ENCODE results near the gene SGMS2. TPM values are rescaled to one million over a fixed set of nuclear protein-coding genes. Genes with fewer than 3 reads are reported as not detected.

The SGMS2 gene
- total and polyA plus RNA-seq, 2 of the 4 experiments (the other 2 are of a cell fraction), result 13.4 to 37.5 TPM

DNA sequence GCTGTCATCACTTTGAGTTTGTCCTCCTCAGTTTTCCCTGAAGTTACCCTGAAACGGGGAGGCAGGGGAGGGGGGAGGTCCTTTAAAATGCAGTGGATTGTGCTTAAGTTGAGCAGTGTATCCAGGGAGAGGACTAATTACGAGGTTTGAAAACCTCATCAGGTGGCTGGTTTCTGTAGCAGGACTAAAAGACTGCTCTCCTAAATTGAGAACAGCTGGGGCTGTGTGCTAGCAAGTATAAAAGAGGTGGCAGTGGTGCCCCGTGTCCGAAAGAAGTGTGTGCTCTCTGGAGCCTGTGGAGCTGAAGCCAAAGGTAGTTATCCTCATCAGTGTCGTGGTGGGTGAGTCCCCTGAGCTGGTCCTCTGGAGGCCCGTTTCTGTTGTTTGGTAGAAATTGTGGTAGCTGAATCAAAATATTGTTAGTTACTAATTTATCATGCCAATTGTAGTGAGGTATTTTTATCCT is 69.4 kb downstream of the SGMS2 start:
- CTCF ChIA-PET, result interaction anchor here (0.9 to 1.7 kb wide), 2 partner anchors 9 to 17 kb away, joined by 3 to 5 read pairs; no protein-coding TSS in a partner anchor
- no peak overlapping the region for H3K56ac ChIP-seq (ENCODE audit: extremely low read depth, insufficient read depth, low read length)
- DNase-seq (no peak), ATAC-seq (ENCODE audit: low read depth) (no peak)
- no peaks in the 10 kb centered on the region for H3K79me1 ChIP-seq (ENCODE audit: low read depth in 1 of 2, low read length in 2 of 2)
- H2BK5ac ChIP-seq (ENCODE audit: low read depth, low read length, poor library complexity, severe bottlenecking), result no peak overlapping the region
- no TSS peak for BruUV-seq (replicated peaks)
- H2AK5ac ChIP-seq (ENCODE audit: low read depth, low read length), result no peak overlapping the region
- H3K27ac ChIP-seq (ENCODE audit: insufficient read depth, low read length), result no peak overlapping the region
- no peak overlapping the region for H2BK120ac ChIP-seq (ENCODE audit: low read depth, low read length)
- peaks cover 6% of the 10 kb centered on the region for H3K4me1 ChIP-seq (ENCODE audit: control insufficient read depth, insufficient read depth, low read length)
- H4K5ac ChIP-seq (ENCODE audit: low read depth, low read length), result no peak overlapping the region
- H4K91ac ChIP-seq (ENCODE audit: insufficient read depth, low read depth, low read length), result no peak overlapping the region
- H3K9ac ChIP-seq (ENCODE audit: low read depth, low read length), result no peak overlapping the region
- no peak overlapping the region for H3K4me2 ChIP-seq (ENCODE audit: low read depth, low read length)
- no peak overlapping the region for H2BK20ac ChIP-seq (ENCODE audit: low read depth, low read length)
- H3K9me1 ChIP-seq (ENCODE audit: insufficient read depth, low read length), result peaks cover 3% of the 10 kb centered on the region; the same call in 1 of the 2 replicates
- H3K36me3 ChIP-seq (ENCODE audit: control insufficient read depth, insufficient read depth, low read length), result no peaks in the 10 kb centered on the region
- H3K27me3 ChIP-seq (ENCODE audit: control insufficient read depth, insufficient read depth, low read length), result peaks cover 12% of the 10 kb centered on the region
- H3K18ac ChIP-seq (ENCODE audit: low read depth, low read length), result no peak overlapping the region
- intact Hi-C loops (cut with micrococcal nuclease) (no loop called here), in situ Hi-C loops (cut with MboI; ENCODE audit: low sequenced_read_pairs) (no loop called here), dilution Hi-C loops (cut with HindIII; ENCODE audit: low sequenced_read_pairs, unreplicated experiment) (no loop called here)
- no peak overlapping the region for H4K8ac ChIP-seq (ENCODE audit: low read depth in 2 of 2, low read length in 2 of 2)
- H2BK15ac ChIP-seq (ENCODE audit: low read depth, low read length), result no peak overlapping the region
- no peak for TF ChIP-seq MXI1 (IDR thresholded peaks at IDR 0.05; ENCODE audit: borderline replicate concordance, low read depth, low read length)
- TF ChIP-seq MAFK (IDR thresholded peaks at IDR 0.05; ENCODE audit: low read depth, low read length), result no peak
- TF ChIP-seq, protein P1, sequence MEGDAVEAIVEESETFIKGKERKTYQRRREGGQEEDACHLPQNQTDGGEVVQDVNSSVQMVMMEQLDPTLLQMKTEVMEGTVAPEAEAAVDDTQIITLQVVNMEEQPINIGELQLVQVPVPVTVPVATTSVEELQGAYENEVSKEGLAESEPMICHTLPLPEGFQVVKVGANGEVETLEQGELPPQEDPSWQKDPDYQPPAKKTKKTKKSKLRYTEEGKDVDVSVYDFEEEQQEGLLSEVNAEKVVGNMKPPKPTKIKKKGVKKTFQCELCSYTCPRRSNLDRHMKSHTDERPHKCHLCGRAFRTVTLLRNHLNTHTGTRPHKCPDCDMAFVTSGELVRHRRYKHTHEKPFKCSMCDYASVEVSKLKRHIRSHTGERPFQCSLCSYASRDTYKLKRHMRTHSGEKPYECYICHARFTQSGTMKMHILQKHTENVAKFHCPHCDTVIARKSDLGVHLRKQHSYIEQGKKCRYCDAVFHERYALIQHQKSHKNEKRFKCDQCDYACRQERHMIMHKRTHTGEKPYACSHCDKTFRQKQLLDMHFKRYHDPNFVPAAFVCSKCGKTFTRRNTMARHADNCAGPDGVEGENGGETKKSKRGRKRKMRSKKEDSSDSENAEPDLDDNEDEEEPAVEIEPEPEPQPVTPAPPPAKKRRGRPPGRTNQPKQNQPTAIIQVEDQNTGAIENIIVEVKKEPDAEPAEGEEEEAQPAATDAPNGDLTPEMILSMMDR (conservative IDR thresholded peaks at IDR 0.05; ENCODE audit: low read depth, low read length), result no peak
- no peak for TF ChIP-seq POLR2A (IDR thresholded peaks at IDR 0.05; ENCODE audit: low read depth, low read length)
- no peak for TF ChIP-seq BHLHE40 (IDR thresholded peaks at IDR 0.05; ENCODE audit: low read depth, low read length)
- no peak for TF ChIP-seq RAD21 (IDR thresholded peaks at IDR 0.05; ENCODE audit: low read length)
- no peak for TF ChIP-seq FOS (IDR thresholded peaks at IDR 0.05; ENCODE audit: low read depth, low read length)
- no peak for TF ChIP-seq MAZ (IDR thresholded peaks at IDR 0.05; ENCODE audit: borderline replicate concordance, low read depth, low read length)
- TF ChIP-seq CHD1 (IDR thresholded peaks at IDR 0.05; ENCODE audit: low read depth, low read length), result no peak
- no peak for TF ChIP-seq RCOR1 (IDR thresholded peaks at IDR 0.05; ENCODE audit: insufficient replicate concordance, low read length)
- TF ChIP-seq CEBPB (IDR thresholded peaks at IDR 0.05; ENCODE audit: low read depth, low read length), result no peak
- POLR2A ChIA-PET (ENCODE audit: unreplicated experiment), result no interaction called here
- no peak overlapping the region for H3K14ac ChIP-seq (replicated peaks; ENCODE audit: low read depth, low read length)
- WGBS, 2 experiments (ENCODE audit: extremely low coverage in 2 of 2, insufficient read length in 1 of 2), result no CpG with 5 or more reads among the region's 6 CpGs
- H3K9me3 ChIP-seq (ENCODE audit: control insufficient read depth, insufficient read depth, low read length), result no peaks in the 10 kb centered on the region
- H2AK9ac ChIP-seq (replicated peaks; ENCODE audit: low read depth, low read length, poor library complexity), result no peak overlapping the region
- peaks cover 13% of the 10 kb centered on the region; the same call in 1 of the 2 replicates for H4K20me1 ChIP-seq (ENCODE audit: insufficient read depth, low read length)
- no peak overlapping the region for H3K4ac ChIP-seq (ENCODE audit: low read depth, low read length)
- H3K4me3 ChIP-seq (ENCODE audit: insufficient read depth, low read depth, low read length), result no peak overlapping the region
- no peak overlapping the region for H3K23ac ChIP-seq (ENCODE audit: low read depth, low read length)
- H2AFZ ChIP-seq (replicated peaks; ENCODE audit: low read length, poor library complexity), result no peak overlapping the region
